ENCODE results near the gene ZNF503.
"Not testable (repeated sequence)": the region's sequence is repeated elsewhere in the genome, so short reads cannot be mapped to it uniquely, and the experiment has no call there.

ZNF503 gene

DNA sequence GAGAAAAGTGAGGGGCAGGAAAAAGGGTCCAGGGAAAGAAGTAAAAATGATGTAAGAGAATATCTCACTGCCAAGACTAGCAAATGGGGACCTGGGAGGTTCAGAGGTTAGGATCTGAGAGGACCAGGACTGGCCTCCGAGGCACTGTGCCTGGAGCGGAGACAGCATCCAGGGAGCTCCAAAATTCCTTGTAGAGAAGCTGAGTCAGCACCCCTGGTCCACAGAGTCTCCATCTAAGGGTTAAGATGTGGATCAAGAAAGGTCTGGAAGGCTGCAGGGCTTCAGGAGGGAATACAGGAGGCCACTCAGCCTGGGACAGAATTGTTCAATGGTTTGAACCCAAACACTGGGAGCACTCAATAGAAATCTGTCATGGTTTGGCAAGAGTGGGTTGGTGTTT is 30.6 kb downstream of the ZNF503 start:
- no peaks in the 10 kb centered on the region for H3F3A ChIP-seq (ENCODE audit: insufficient read depth)
- no peak overlapping the region for H3K4me3 ChIP-seq (ENCODE audit: insufficient read depth, low read length, poor library complexity, severe bottlenecking)
- H4K20me1 ChIP-seq (ENCODE audit: low read depth, low read length), result no peaks in the 10 kb centered on the region
- no peak overlapping the region for H3K4me2 ChIP-seq (ENCODE audit: low read depth, low read length, poor library complexity, severe bottlenecking)
- H2AFZ ChIP-seq (ENCODE audit: low read depth, low read length, severe bottlenecking), result no peak overlapping the region
- no peaks in the 10 kb centered on the region for H3K9me3 ChIP-seq (ENCODE audit: insufficient read depth, low read length)
- no peaks in the 10 kb centered on the region for H3K27me3 ChIP-seq (ENCODE audit: low read length)
- no peaks in the 10 kb centered on the region for H3K9me2 ChIP-seq (replicated peaks; ENCODE audit: insufficient read depth, low read length)
- no peak overlapping the region for H3K27ac ChIP-seq (ENCODE audit: low read depth, low read length)
- no peaks in the 10 kb centered on the region for H3K36me3 ChIP-seq (ENCODE audit: low read length)
- no peaks in the 10 kb centered on the region for H3K79me2 ChIP-seq (ENCODE audit: insufficient read depth, low read length)
- H3K9ac ChIP-seq (ENCODE audit: low read length), result no peak overlapping the region
- TF ChIP-seq CTCF (IDR thresholded peaks at IDR 0.05; ENCODE audit: insufficient read depth, low read length, poor library complexity, severe bottlenecking), result no peak
- no peak for TF ChIP-seq EZH2phosphoT487 (conservative IDR thresholded peaks at IDR 0.05; ENCODE audit: low read length)

GRCh38 chr10:75369838-75370237 is 31.7 kb downstream of the ZNF503 start:
- not testable (repeated sequence) for H3K79me2 ChIP-seq (ENCODE audit: insufficient read depth, low read length); H3K36me3 ChIP-seq (ENCODE audit: low read length); H3K27ac ChIP-seq (ENCODE audit: low read depth, low read length); H2AFZ ChIP-seq (ENCODE audit: low read depth, low read length, severe bottlenecking); H3F3A ChIP-seq (ENCODE audit: insufficient read depth); H3K4me2 ChIP-seq (ENCODE audit: low read depth, low read length, poor library complexity, severe bottlenecking); H3K4me3 ChIP-seq (ENCODE audit: insufficient read depth, low read length, poor library complexity, severe bottlenecking); H4K20me1 ChIP-seq (ENCODE audit: low read depth, low read length); H3K9ac ChIP-seq (ENCODE audit: low read length); H3K9me3 ChIP-seq (ENCODE audit: insufficient read depth, low read length); H3K9me2 ChIP-seq (replicated peaks; ENCODE audit: insufficient read depth, low read length); H3K27me3 ChIP-seq (ENCODE audit: low read length)

- no peak overlapping the region for H3K4me3 ChIP-seq (ENCODE audit: insufficient read depth, low read length, poor library complexity, severe bottlenecking)
- no peaks in the 10 kb centered on the region for H3K9me2 ChIP-seq (replicated peaks; ENCODE audit: insufficient read depth, low read length)
- H3K36me3 ChIP-seq (ENCODE audit: low read length), result no peaks in the 10 kb centered on the region
- no peak overlapping the region for H3K9ac ChIP-seq (ENCODE audit: low read length)
- no peaks in the 10 kb centered on the region for H3K9me3 ChIP-seq (ENCODE audit: insufficient read depth, low read length)
- H3K4me2 ChIP-seq (ENCODE audit: low read depth, low read length, poor library complexity, severe bottlenecking), result no peak overlapping the region
- H3K27me3 ChIP-seq (ENCODE audit: low read length), result no peaks in the 10 kb centered on the region
- no peaks in the 10 kb centered on the region for H3F3A ChIP-seq (ENCODE audit: insufficient read depth)
- no peak for TF ChIP-seq CTCF (IDR thresholded peaks at IDR 0.05; ENCODE audit: insufficient read depth, low read length, poor library complexity, severe bottlenecking)
- TF ChIP-seq EZH2phosphoT487 (conservative IDR thresholded peaks at IDR 0.05; ENCODE audit: low read length), result no peak
- H3K79me2 ChIP-seq (ENCODE audit: insufficient read depth, low read length), result no peaks in the 10 kb centered on the region
- no peak overlapping the region for H3K27ac ChIP-seq (ENCODE audit: low read depth, low read length)
- H2AFZ ChIP-seq (ENCODE audit: low read depth, low read length, severe bottlenecking), result no peak overlapping the region
- no peaks in the 10 kb centered on the region for H4K20me1 ChIP-seq (ENCODE audit: low read depth, low read length)
Measured at GRCh38 chr10:75367901-75368300, 33.7 kb downstream of the ZNF503 start.

DNA sequence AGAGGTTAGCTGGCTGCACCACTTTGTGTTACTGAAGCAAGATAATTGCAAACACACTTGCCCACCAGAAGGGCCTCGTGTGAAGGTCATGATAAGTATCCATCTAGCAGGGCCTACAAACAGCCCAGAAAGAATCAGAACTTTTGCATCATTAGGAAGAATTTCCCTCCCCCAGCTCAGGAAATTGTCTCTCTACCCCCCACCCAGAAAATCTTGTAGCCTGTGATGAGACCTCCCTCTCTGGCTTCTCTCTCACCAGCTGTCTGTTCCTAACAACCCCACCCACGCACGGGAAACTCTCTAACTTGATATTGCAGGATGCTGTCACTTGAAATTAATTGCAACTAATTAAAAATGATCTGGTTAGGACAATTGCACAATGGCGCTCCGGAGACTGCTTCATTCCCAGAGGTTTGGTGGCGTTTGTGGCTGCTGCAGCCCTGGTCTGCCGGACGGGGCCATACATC is 34.5 kb downstream of the ZNF503 start:
- H3K79me2 ChIP-seq (ENCODE audit: insufficient read depth, low read length), result no peaks in the 10 kb centered on the region
- TF ChIP-seq EZH2phosphoT487 (conservative IDR thresholded peaks at IDR 0.05; ENCODE audit: low read length) (no peak), CTCF (IDR thresholded peaks at IDR 0.05; ENCODE audit: insufficient read depth, low read length, poor library complexity, severe bottlenecking) (no peak)
- no peaks in the 10 kb centered on the region for H3K27me3 ChIP-seq (ENCODE audit: low read length)
- no peak overlapping the region for H3K27ac ChIP-seq (ENCODE audit: low read depth, low read length)
- H3F3A ChIP-seq (ENCODE audit: insufficient read depth), result no peaks in the 10 kb centered on the region
- no peaks in the 10 kb centered on the region for H4K20me1 ChIP-seq (ENCODE audit: low read depth, low read length)
- no peaks in the 10 kb centered on the region for H3K9me2 ChIP-seq (replicated peaks; ENCODE audit: insufficient read depth, low read length)
- H3K4me3 ChIP-seq (ENCODE audit: insufficient read depth, low read length, poor library complexity, severe bottlenecking), result no peak overlapping the region
- H2AFZ ChIP-seq (ENCODE audit: low read depth, low read length, severe bottlenecking), result no peak overlapping the region
- H3K36me3 ChIP-seq (ENCODE audit: low read length), result no peaks in the 10 kb centered on the region
- H3K4me2 ChIP-seq (ENCODE audit: low read depth, low read length, poor library complexity, severe bottlenecking), result no peak overlapping the region
- H3K9ac ChIP-seq (ENCODE audit: low read length), result no peak overlapping the region
- H3K9me3 ChIP-seq (ENCODE audit: insufficient read depth, low read length), result no peaks in the 10 kb centered on the region
